Kasumi-1 (cell line): ENCODE data around the gene ATP13A3.

Experiments used
- DNase-seq, 2 experiments: peaks; one replicate each; lab custom pipeline; 2025; lab: John Stamatoyannopoulos, UW

ATP13A3 gene

DNA sequence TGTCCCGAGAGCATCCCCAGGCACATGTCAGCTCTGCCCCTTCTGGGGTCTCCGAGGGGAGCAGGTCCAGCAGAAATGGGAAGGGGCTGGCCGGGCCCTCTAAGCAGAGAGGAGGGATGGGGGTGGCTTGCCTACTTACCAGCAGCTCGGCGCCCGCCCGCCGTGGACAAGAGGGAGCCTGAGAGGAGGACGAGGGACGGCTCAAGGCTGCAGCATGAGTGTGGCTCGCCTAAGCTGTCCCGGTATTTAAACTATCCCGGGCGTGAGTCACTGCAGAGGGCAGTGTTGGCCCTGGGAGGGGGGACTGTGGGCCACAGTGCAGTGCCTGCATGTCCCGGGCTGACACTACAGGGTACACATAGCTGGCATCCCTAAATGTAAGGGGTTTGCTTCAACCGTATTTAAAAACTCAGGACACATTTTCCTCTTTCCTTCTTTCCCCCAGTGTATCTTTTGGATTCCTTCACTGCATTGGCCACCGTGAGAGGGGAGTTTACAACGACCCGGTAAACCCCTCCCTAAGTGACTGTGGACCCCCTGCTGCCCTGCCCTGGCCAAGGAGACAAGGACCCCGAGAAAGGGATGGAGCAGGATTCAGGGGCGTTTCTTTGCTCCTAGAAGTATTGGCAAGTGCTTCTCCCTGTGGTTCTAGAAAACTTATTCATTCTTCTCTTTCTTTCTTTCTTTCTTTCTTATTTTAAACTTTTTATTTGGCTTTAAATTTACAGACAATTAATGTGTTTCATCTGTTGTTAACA is 117.1 kb downstream of the ATP13A3 start, which contains the start of gene LRRC15:
Gene LRRC15, minus strand, starts transcription at position 222 of the 758 bp plus-strand sequence. CDS start 8,700 bp downstream, outside the sequence.
- no peak for DNase-seq

DNA sequence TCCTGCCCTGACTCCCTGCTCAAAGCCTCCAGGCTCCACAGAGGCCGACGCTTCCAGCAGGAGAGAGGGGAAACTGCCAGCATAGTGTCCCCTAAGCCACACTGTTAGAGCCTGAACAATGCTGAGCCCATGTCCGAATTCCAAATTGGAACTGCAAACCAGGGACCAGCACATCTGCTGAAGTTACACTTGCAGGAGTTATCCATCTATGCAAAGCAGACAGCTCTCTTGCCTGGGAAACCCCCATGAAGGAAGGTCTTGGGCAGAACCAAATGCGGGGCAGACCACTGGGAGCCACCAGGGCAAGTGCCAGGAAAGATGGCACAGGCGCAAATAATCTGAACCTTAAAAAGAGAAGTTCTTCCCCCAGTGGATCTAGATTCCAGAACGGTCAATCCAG is 117.9 kb downstream of the ATP13A3 start:
- no peak for DNase-seq

- DNase-seq: no peak
Measured at GRCh38 chr3:194367992-194368841, 118.6 kb downstream of the ATP13A3 start.

- DNase-seq: no peak
Measured at GRCh38 chr3:194365978-194366490, 120.8 kb downstream of the ATP13A3 start.

- no peak for DNase-seq
Measured at GRCh38 chr3:194365526-194365925, 121.3 kb downstream of the ATP13A3 start.

DNA sequence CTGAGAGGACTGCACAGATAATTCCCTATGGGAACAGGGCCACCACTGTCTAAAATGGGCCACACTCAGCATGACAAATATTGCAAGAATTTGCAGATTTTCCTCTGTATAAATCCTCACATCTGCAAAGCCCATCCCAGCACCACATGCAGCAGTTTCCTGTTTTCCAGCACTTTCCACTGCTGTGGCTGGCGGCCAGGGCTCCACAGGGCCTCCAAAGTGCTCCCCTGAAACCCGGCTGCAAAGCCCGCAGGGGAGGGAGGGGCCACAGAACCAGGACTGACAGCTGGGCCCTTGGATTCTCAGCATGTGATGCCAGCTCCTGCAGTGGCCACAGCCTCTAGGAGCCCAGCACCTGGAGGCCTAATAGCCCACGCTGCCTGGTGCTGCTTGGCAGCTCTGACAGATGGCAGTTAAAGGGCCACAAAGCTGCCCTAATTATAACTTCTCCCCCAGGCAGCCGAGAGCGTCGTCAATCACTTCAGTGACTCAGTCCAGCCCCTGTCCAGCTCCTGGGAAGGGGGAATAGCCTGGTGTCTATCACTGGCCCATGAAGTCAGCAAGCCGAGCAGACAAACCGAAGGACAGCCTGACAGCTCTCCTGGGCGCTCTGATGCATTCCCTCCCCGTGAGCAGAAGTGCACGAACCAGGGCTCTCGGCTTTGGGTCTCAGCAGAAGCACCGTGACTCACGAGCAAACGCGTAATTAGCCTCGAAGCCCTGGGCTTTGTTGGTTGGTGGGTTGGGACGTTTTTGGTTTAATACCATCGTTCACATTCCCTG is 122.0 kb downstream of the ATP13A3 start:
- DNase-seq: no peak

GRCh38 chr3:194364314-194364651 is 122.5 kb downstream of the ATP13A3 start:
- DNase-seq: no peak

GRCh38 chr3:194360568-194360967 is 126.2 kb downstream of the ATP13A3 start:
- no peak for DNase-seq

GRCh38 chr3:194357681-194358080 is 129.1 kb downstream of the ATP13A3 start:
- DNase-seq: no peak

- no peak for DNase-seq
Measured at GRCh38 chr3:194355379-194355778, 131.4 kb downstream of the ATP13A3 start.

DNA sequence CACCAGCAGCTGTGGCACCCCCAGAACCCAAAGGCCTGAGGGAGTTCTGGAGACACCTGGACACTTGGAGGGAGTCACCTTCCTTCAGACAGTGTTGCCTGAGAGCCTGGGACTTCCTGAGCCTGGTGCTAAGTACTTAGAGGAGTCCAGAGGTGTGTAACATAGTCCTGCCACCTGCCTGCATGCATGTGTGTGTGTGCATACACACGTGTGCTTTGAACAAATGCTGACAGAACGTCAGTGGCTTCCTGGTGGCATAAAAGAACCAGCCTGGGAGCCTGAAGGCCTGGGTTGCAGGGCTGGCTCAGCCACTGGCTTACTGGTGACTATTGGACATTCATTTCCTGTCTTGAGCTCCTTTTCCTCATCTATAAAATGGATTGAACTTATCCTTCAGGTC is 132.5 kb downstream of the ATP13A3 start:
- DNase-seq: no peak
